Endothelial cell of umbilical vein (primary cell): Measurements from ENCODE around the gene MYO1H. TPM values are rescaled to one million over a fixed set of nuclear protein-coding genes. Genes with fewer than 3 reads are reported as not detected.

Experiments
- BruUV-seq: library from RNA; stranded (reverse); fragments of 400-500 nt; replicated peaks from 2 replicates; lab custom pipeline; 2021; lab: Mats Ljungman, UMichigan
- CTCF ChIA-PET: fragments of 300-600, 350-600 bp; sonication (Branson Sonifier 250); formaldehyde crosslinking; loops from one replicate; lab custom pipeline; 2021; ENCODE audit warnings: antibody characterized with exemption, inconsistent platforms; lab: Charles Lee
- POLR2A ChIA-PET: fragments of 300-600, 350-600 bp; sonication (Branson Sonifier 250); formaldehyde crosslinking; loops from one replicate; lab custom pipeline; 2021; ENCODE audit warnings: antibody characterized with exemption, inconsistent platforms; lab: Charles Lee
- DNase-seq: peaks from one replicate; pipeline ENCODE4 v3.0.0-alpha.2; 2011; ENCODE audit warnings: low read depth, low spot score
- FAIRE-seq: peaks from 2 replicates; lab custom pipeline; 2011; peaks lifted over from hg19 to GRCh38; lab: Jason Lieb, UNC
- H2AFZ ChIP-seq: 2 replicates; pipeline ENCODE4 v1.6.0; 2012; ENCODE audit warnings: low read depth, low read length, control low read depth, inconsistent platforms
- H3K27ac ChIP-seq: 2 replicates; pipeline ENCODE4 v1.5.1; 2011; ENCODE audit warnings: low read depth, mild to moderate bottlenecking, control low read depth, low read length, moderate library complexity; ENCODE audit not compliant: insufficient read depth
- H3K27me3 ChIP-seq, 2 experiments: 2 replicates each; pipeline versions ENCODE4 v1.6.0 to v1.6.1; 2011; ENCODE audit warnings: low read length in 2 of 2, mixed read lengths in 1 of 2; ENCODE audit not compliant: control insufficient read depth in 2 of 2, insufficient read depth in 2 of 2
- H3K36me3 ChIP-seq, 2 experiments: 2 replicates in 1 of 2; 3 replicates in 1 of 2; pipeline ENCODE4 v1.5.1; 2011; ENCODE audit warnings: low read length in 2 of 2, mild to moderate bottlenecking in 1 of 2, moderate library complexity in 1 of 2; ENCODE audit not compliant: control insufficient read depth in 2 of 2, insufficient read depth in 2 of 2; ENCODE audit errors: extremely low read depth in 1 of 2
- H3K4me1 ChIP-seq: 3 replicates; pipeline ENCODE4 v1.5.1; 2011; ENCODE audit warnings: mild to moderate bottlenecking, low read length; ENCODE audit not compliant: control insufficient read depth, insufficient read depth; ENCODE audit errors: extremely low read depth
- H3K4me2 ChIP-seq: 2 replicates; pipeline ENCODE4 v1.6.1; 2011; ENCODE audit warnings: low read length, control low read depth, mixed read lengths; ENCODE audit not compliant: insufficient read depth
- H3K4me3 ChIP-seq, 3 experiments: fragments of 200-600 bp in 1 of 3; sonication (generic), shearing (Covaris generic) in 1 of 3; replicated peaks in 1 of 3; 2 replicates each; pipeline ENCODE4 v1.5.1; 2011 to 2016; ENCODE audit warnings: control low read depth in 3 of 3, low read length in 3 of 3, mild to moderate bottlenecking in 2 of 3, inconsistent platforms in 1 of 3, low read depth in 1 of 3, moderate library complexity in 1 of 3; ENCODE audit not compliant: insufficient read depth in 1 of 3
- H3K79me2 ChIP-seq: 2 replicates; pipeline ENCODE4 v1.6.0; 2012; ENCODE audit warnings: low read length, inconsistent platforms; ENCODE audit not compliant: control insufficient read depth, insufficient read depth
- H3K9ac ChIP-seq: replicated peaks from 2 replicates; pipeline ENCODE3; 2011; ENCODE audit warnings: low read length, control low read depth; ENCODE audit not compliant: insufficient read depth; ENCODE audit errors: extremely low read depth
- H3K9me1 ChIP-seq: replicated peaks from 3 replicates; pipeline ENCODE4 v1.6.0; 2011; ENCODE audit warnings: mild to moderate bottlenecking, low read length; ENCODE audit not compliant: control insufficient read depth, insufficient read depth; ENCODE audit errors: extremely low read depth
- H3K9me3 ChIP-seq: replicated peaks from 2 replicates; pipeline ENCODE4 v1.5.1; 2012; ENCODE audit warnings: low read length, inconsistent platforms; ENCODE audit not compliant: control insufficient read depth, insufficient read depth
- H4K20me1 ChIP-seq: replicated peaks from 2 replicates; pipeline ENCODE3; 2011; ENCODE audit warnings: mild to moderate bottlenecking, low read length; ENCODE audit not compliant: control insufficient read depth, insufficient read depth; ENCODE audit errors: extremely low read depth
- CTCF ChIP-seq, 2 donors: IDR thresholded peaks; 1 replicate in 1 of 2; 2 replicates in 1 of 2; pipeline ENCODE4 v1.5.1; 2011; ENCODE audit warnings: low read length in 2 of 2, mild to moderate bottlenecking in 2 of 2, moderate library complexity in 2 of 2, control low read depth in 1 of 2, inconsistent platforms in 1 of 2, low read depth in 1 of 2; ENCODE audit not compliant: insufficient read depth in 1 of 2; ENCODE audit errors: extremely low read depth in 1 of 2
- EZH2 ChIP-seq: IDR thresholded peaks from 2 replicates; pipeline ENCODE4 v1.6.1; 2012; ENCODE audit warnings: borderline replicate concordance, low read depth, mild to moderate bottlenecking, moderate library complexity, low read length, inconsistent platforms; ENCODE audit not compliant: severe bottlenecking
- FOS ChIP-seq: IDR thresholded peaks from 2 replicates; pipeline ENCODE4 v1.6.1; 2011; ENCODE audit warnings: mild to moderate bottlenecking, low read length, moderate library complexity, borderline replicate concordance; ENCODE audit not compliant: insufficient read depth
- GATA2 ChIP-seq: IDR thresholded peaks from 2 replicates; pipeline ENCODE4 v1.7.0; 2011; ENCODE audit warnings: low read depth, mild to moderate bottlenecking, moderate library complexity, mixed read lengths, low read length; ENCODE audit not compliant: insufficient read length, insufficient read depth
- JUN ChIP-seq: IDR thresholded peaks from 2 replicates; pipeline ENCODE4 v1.6.1; 2011; ENCODE audit warnings: borderline replicate concordance, low read depth; ENCODE audit not compliant: insufficient read length, insufficient read depth
- MAX ChIP-seq: IDR thresholded peaks from 2 replicates; pipeline ENCODE4 v1.6.1; 2011; ENCODE audit not compliant: insufficient read depth, insufficient read length
- MYC ChIP-seq: IDR thresholded peaks from one replicate; pipeline ENCODE4 v1.6.1; 2011; ENCODE audit warnings: mild to moderate bottlenecking, low read depth, low read length
- POLR2A ChIP-seq: IDR thresholded peaks from 2 replicates; pipeline ENCODE4 v1.6.1; 2012; ENCODE audit warnings: low read depth, mild to moderate bottlenecking, control low read depth, low read length
- POLR2AphosphoS5 ChIP-seq: IDR thresholded peaks from 2 replicates; pipeline ENCODE4 v1.6.1; 2012; ENCODE audit warnings: low read depth, mild to moderate bottlenecking, control low read depth, low read length, moderate library complexity; ENCODE audit not compliant: insufficient read depth
- dilution Hi-C: fragments of 300-500 bp; cut with MboI; formaldehyde crosslinking; loops from one replicate; pipeline ENCODE4 v1.15.0; 2019; ENCODE audit warnings: low sequenced_read_pairs; ENCODE audit not compliant: extremely low pct_ligation_motif_present
- intact Hi-C: fragments of 100-400 bp; cut with micrococcal nuclease; formaldehyde crosslinking; loops from one replicate; pipeline ENCODE4 v1.10.0; 2022
- polyA plus RNA-seq, 4 experiments: library from polyadenylated mRNA; depleted of rRNA in 3 of 4; stranded (reverse) in 3 of 4; unstranded in 1 of 4; fragments of >200 nt; gene quantifications; 2 replicates each; pipeline versions ENCODE4 v1.2.1 to v1.2.3, GENCODE V29; 2011 to 2012; ENCODE audit warnings: missing spikeins in 1 of 4
- total RNA-seq: library from RNA; stranded (reverse); gene quantifications from 2 replicates; pipeline ENCODE4 v1.2.3, GENCODE V29; 2021

Gene MYO1H
- total and polyA plus RNA-seq, 2 donors (not counting 3 experiments of a cell fraction or from before 2014, with no cell fraction given) = not detected

GRCh38 chr12:109467978-109468676 lies 120.4 kb downstream of the MYO1H start:
- Histone ChIP-seq H3K27ac (no peak overlapping the region), H3K9me3 (no peaks in the 10 kb centered on the region), H3K4me1 (peaks cover 31% of the 10 kb centered on the region), H3K79me2 (peaks cover 86% of the 10 kb centered on the region), H4K20me1 (peaks cover 3% of the 10 kb centered on the region), H2AFZ (no peak overlapping the region), H3K4me3 (no peak overlapping the region), H3K4me2 (no peak overlapping the region), H3K9ac (no peak overlapping the region), H3K36me3 (peaks cover 5 to 25% of the 10 kb centered on the region in 2 experiments), H3K27me3 (no peaks in the 10 kb centered on the region), H3K9me1 (no peaks in the 10 kb centered on the region)
- no TSS peak for BruUV-seq
- TF ChIP-seq POLR2A = no peak
- TF ChIP-seq FOS = no peak
- no peak for TF ChIP-seq POLR2AphosphoS5
- TF ChIP-seq CTCF (IDR thresholded peaks at IDR 0.05; ENCODE audit: extremely low read depth in 1 of 2, insufficient read depth in 1 of 2, low read depth in 1 of 2, low read length in 2 of 2) = no peak
- TF ChIP-seq GATA2 = no peak
- no peak for TF ChIP-seq JUN
- no peak for TF ChIP-seq EZH2
- TF ChIP-seq MYC = no peak
- no peak for TF ChIP-seq MAX
- DNase-seq (no peak), FAIRE-seq (no peak)
- ChIA-PET POLR2A (no interaction called here), CTCF (interaction anchor here (1.0 kb wide), 1 partner anchor 35 kb away, joined by 4 read pairs; no protein-coding TSS in a partner anchor)
- intact Hi-C loops = no loop called here
- dilution Hi-C loops = no loop called here
